NCI-H69 (cell line): ENCODE measurements around the gene LRRC25.

Experiments
- DNase-seq: peaks from one replicate; lab custom pipeline; 2025; lab: John Stamatoyannopoulos, UW

The LRRC25 gene

GRCh38 chr19:18345296-18345695 is 52.1 kb downstream of the LRRC25 start:
- DNase-seq, result no peak

DNA sequence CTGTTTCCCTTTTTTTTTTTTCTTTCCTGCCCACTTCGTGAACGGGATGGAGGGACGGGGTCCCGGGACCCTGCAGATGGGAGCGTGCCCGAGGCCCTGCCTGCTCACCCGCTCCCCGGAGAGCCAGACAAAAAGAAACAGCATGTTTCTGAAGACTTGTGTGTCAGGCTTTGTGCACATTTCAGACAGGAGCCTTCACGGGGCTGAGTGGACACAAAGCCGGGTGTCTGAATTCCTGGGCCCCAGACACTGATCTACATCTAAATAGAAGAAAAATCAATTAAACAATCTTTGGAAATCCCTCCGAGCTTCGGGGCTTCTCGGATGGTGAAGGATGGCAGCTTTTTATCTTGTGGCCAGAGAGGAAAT is 52.9 kb downstream of the LRRC25 start:
- DNase-seq, result no peak

DNA sequence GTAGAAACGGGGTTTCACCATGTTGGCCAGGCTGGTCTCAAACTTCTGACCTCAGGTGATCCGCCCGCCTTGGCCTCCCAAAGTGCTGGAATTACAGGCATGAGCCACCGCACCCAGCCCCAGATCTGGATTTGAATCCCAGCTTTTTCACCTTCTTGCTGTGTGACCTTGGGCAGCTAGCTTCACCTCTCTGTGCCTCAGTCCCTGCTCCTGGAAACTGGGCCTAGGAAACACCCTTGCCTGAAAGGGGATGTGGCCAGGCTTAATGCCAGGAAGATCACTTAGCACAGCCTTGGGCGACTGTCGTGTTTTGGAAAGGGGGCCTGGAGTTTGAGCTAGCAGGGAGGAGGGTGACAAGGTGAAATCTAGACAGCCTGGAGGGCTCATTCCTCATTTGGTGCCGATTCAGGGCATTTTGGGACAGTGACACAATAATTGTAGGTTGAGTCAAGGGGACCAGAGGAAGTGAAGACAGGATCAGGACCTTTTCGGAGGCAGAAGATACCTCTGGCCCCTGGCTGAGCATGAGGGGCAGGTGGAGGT is 55.3 kb downstream of the LRRC25 start:
- DNase-seq, result no peak
